ENCODE results near the gene PARP6.

The PARP6 gene

GRCh38 chr15:72272213-72272996 lies at the start of gene PARP6:
Gene PARP6 (minus strand): TSS chr15:72272554. CDS start chr15:72267477, 5,077 bp downstream.
- DNase-seq (ENCODE audit: low read depth in 2 of 2) = peak; percentile 96 to 98

GRCh38 chr15:72319985-72320671 lies 47.8 kb upstream of the PARP6 start, which contains the start of gene CELF6:
Gene CELF6 (minus strand): TSS chr15:72320157. CDS start chr15:72319874, 283 bp downstream.
- DNase-seq (ENCODE audit: low read depth in 2 of 2) = peak; percentile 40 to 49

GRCh38 chr15:72319360-72319984 lies 47.1 kb upstream of the PARP6 start:
- DNase-seq (ENCODE audit: low read depth in 2 of 2) = peak in 1 of 2 donors; percentile 17

- no peak for DNase-seq (ENCODE audit: low read depth in 2 of 2)
Measured at GRCh38 chr15:72318408-72318942, 46.1 kb upstream of the PARP6 start.

GRCh38 chr15:72315706-72316370 lies 43.5 kb upstream of the PARP6 start:
- DNase-seq (ENCODE audit: low read depth in 2 of 2) = no peak

- no peak for DNase-seq (ENCODE audit: low read depth in 2 of 2)
Measured at GRCh38 chr15:72313881-72314280, 41.5 kb upstream of the PARP6 start.

- DNase-seq (ENCODE audit: low read depth in 2 of 2) = no peak
Measured at GRCh38 chr15:72313448-72313840, 41.1 kb upstream of the PARP6 start.

GRCh38 chr15:72312605-72313447 lies 40.5 kb upstream of the PARP6 start:
- DNase-seq (ENCODE audit: low read depth in 2 of 2) = peak; percentile 34 to 40

- DNase-seq (ENCODE audit: low read depth in 2 of 2) = no peak
Measured at GRCh38 chr15:72307026-72307425, 34.7 kb upstream of the PARP6 start.

GRCh38 chr15:72306211-72306785 lies 33.9 kb upstream of the PARP6 start:
- DNase-seq (ENCODE audit: low read depth in 2 of 2) = no peak

- no peak for DNase-seq (ENCODE audit: low read depth in 2 of 2)
Measured at GRCh38 chr15:72304596-72304995, 32.2 kb upstream of the PARP6 start.

- DNase-seq (ENCODE audit: low read depth in 2 of 2) = no peak
Measured at GRCh38 chr15:72302955-72303354, 30.6 kb upstream of the PARP6 start.

GRCh38 chr15:72289597-72290325 lies 17.4 kb upstream of the PARP6 start:
- no peak for DNase-seq (ENCODE audit: low read depth in 2 of 2)

- DNase-seq (ENCODE audit: low read depth in 2 of 2) = no peak
Measured at GRCh38 chr15:72288796-72289596, 16.6 kb upstream of the PARP6 start.

GRCh38 chr15:72285927-72286516 lies 13.7 kb upstream of the PARP6 start:
- peak; percentile 22 to 31 for DNase-seq (ENCODE audit: low read depth in 2 of 2)

- no peak for DNase-seq (ENCODE audit: low read depth in 2 of 2)
Measured at GRCh38 chr15:72285402-72285801, 13.0 kb upstream of the PARP6 start.

GRCh38 chr15:72284781-72285180 lies 12.4 kb upstream of the PARP6 start:
- DNase-seq (ENCODE audit: low read depth in 2 of 2) = no peak

GRCh38 chr15:72281713-72282112 lies 9.4 kb upstream of the PARP6 start:
- no peak for DNase-seq (ENCODE audit: low read depth in 2 of 2)

GRCh38 chr15:72280751-72281150 lies 8.4 kb upstream of the PARP6 start:
- DNase-seq (ENCODE audit: low read depth in 2 of 2) = no peak

Measured in activated CD4-positive, alpha-beta T cell treated with anti-CD3 and anti-CD28 coated beads for 24 hours (primary cell).